ENCODE measurements around the gene RGS3.

- no peak for TF ChIP-seq CTCF (CRISPR knock-in tag; IDR thresholded peaks at IDR 0.05)
- no peak for TF ChIP-seq BCLAF1 (IDR thresholded peaks at IDR 0.05)
- TF ChIP-seq SRSF9 (IDR thresholded peaks at IDR 0.05; ENCODE audit: borderline replicate concordance, insufficient read depth, low read depth, low read length, poor library complexity, severe bottlenecking) = no peak
- TF ChIP-seq NFE2 (CRISPR knock-in tag; IDR thresholded peaks at IDR 0.05) = no peak
- TF ChIP-seq ZNF75D (CRISPR knock-in tag; IDR thresholded peaks at IDR 0.05; ENCODE audit: borderline replicate concordance) = no peak
- no peak for TF ChIP-seq ZNF687 (CRISPR knock-in tag; IDR thresholded peaks at IDR 0.05)
- no peak for TF ChIP-seq RELA (CRISPR knock-in tag; IDR thresholded peaks at IDR 0.05)
- no peak for TF ChIP-seq IRF1 (CRISPR knock-in tag; IDR thresholded peaks at IDR 0.05; ENCODE audit: low read depth)
Measured at GRCh38 chr9:113533335-113534225, 70.1 kb downstream of the RGS3 start.
